G401 (cell line): Measurements from ENCODE around the gene UBXN11. TPM values are rescaled to one million over a fixed set of nuclear protein-coding genes. Genes with fewer than 3 reads are reported as not detected.
"Not testable (repeated sequence)": the region's sequence is repeated elsewhere in the genome, so short reads cannot be mapped to it uniquely, and the experiment has no call there.

Source experiments
- DNase-seq: peaks from one replicate; pipeline ENCODE4 v3.0.0-alpha.2; 2015; ENCODE audit warnings: low spot score
- in situ Hi-C: cut with HindIII; loops from 2 replicates; pipeline ENCODE4 v1.10.0; 2016; ENCODE audit warnings: low sequenced_read_pairs, mixed read lengths
- total RNA-seq: library from RNA; depleted of rRNA; stranded (reverse); fragments of >200 nt; shearing (Covaris generic); gene quantifications from 2 replicates; pipeline ENCODE4 v1.2.3, GENCODE V29; 2014

Gene UBXN11
- total RNA-seq, 1 experiment from 2014 or later = 21.0 TPM

DNA sequence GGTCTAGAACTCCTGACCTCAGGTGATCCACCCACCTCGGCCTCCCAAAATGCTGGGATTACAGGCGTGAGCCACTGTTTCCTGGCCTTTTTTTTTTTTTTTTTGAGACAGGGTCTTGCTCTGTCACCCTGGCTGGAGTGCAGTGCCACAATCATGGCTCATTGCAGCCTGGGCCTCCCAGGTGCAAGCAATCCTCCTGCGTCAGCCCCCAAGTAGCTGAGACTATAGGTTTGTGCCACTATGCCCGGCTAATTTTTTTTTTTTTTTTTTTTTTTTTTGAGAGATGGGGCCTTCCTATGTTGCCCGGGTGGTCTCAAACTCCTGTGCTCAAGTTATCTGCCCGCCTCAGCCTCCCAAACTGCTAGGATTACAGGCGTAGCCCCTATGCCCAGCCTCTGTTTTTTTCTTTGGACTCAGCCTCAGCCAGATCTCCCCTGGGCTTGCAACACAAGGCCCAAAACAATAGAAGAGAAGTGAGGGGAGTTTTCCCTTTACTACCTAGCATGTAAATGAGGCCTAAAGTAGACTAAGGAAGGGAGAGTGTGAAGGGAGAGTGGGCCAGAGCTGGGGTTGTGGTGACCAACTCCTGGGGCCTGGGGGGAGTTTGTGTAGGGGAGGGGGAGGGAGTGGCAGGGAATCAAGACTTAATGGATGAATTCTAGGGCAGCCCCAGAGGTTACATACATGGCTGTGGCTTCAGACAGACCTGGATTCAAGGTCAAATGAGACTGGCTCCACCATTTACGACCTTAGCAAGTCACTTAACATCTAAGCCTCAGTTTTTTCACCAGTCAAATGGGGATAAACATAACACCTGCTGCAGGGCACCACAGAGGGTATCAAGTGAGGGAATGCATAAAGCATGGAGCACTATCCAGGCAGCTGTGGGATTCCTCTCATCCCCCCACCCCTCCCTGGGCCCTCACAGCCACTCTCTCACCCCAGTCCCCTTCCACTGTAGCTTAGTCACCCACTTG is 9.7 kb upstream of the UBXN11 start:
- DNase-seq = no peak
- in situ Hi-C loops = no loop called here

DNA sequence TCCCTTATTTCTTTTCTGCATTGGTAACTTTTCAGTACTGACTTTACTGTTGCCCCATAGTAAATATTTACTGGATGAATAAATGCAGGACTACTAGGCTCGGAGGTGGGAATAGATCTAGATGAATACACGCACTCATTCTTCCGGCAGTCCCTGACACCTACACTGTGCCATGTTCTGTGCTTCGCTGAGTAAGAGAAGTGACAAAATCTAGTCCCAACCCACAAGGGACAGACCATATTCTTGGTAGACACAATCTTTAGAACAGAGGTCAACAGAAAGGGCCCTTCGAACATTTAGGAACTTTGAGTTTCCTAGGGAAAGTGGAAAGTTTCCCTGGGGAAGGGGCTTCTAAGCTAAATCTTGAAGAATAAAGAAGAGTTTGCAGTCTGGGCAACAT is 8.1 kb upstream of the UBXN11 start:
- no peak for DNase-seq

GRCh38 chr1:26307966-26308899 is 1.8 kb upstream of the UBXN11 start:
- in situ Hi-C loops, DNase-seq: not testable (repeated sequence)

More for the DNA sequence above, 8.1 kb upstream of the UBXN11 start:
- in situ Hi-C loops = no loop called here

DNA sequence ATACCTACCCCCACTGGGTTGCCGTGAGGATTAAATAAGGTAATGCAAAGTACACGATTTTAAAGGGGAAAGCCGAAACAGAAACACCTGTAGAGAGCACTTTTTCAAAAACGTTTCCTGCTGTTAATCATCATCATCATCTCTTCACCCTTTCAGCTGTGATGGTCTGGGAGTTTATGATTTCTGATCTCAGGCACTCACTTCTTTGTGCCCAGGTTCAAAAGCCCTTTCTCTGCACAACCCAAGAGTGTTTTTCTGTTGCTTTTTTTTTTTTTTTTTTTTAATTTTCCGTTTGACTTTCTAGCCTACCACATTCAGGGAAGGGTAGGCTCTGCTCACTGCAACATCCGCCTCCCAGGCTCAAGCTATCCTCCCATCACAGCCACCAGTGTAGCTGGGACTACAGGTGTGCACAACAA is 936 bp upstream of the UBXN11 start:
- in situ Hi-C loops = no loop called here
- DNase-seq = no peak

DNA sequence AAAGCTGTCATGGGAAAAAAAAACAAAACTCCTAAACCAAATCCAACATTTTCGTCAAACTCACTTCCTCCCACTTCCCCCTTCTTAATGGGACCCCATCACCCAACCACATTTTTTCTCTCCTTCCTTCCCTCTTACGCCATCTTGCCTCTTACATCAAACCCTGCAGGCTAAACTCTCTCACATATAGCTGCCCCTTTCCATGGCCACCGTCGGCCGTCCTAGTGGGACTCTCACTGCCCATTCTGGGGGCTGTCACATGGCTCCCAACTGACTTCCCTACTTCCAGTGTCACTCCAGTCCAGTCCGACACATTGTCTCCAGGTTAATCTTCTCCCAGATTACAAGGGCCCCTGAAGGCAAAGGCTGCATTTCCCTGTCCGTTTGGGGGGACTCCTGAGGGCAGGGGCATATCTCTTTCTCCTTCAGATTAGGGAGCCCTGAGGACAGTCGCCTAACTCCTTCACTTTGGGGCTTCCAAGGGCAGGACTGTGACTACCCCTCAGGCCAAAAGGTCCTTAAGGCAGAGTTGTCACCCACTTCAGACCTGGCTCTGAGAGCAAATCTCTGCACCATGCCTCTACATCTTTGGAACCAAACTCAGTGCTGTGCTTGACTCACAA is 658 bp downstream of the UBXN11 start:
- DNase-seq = no peak
- in situ Hi-C loops = no loop called here

- in situ Hi-C loops = no loop called here
- no peak for DNase-seq
Observed at GRCh38 chr1:26302733-26303405, 3.6 kb downstream of the UBXN11 start.

GRCh38 chr1:26300578-26301275 is 5.7 kb downstream of the UBXN11 start:
- no peak for DNase-seq
- in situ Hi-C loops = no loop called here

DNA sequence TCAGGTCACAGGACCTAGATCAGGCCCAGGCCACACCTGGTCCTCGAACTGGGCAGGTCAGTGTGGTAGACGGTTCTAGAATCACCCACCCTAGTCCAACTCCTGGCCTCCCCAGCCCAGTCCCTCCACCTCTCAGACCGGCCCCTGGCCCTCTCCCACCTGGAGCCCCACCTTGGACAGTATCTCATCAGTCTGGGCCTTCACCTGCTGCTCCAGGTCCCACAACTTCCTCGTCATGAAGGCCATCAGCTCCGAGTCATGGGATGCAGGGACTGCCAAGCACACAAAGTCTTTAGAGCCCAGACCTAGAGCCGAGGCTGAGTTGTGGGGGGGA is 8.7 kb downstream of the UBXN11 start:
- in situ Hi-C loops = no loop called here
- no peak for DNase-seq

GRCh38 chr1:26297057-26297790 is 9.2 kb downstream of the UBXN11 start:
- no peak for DNase-seq
- in situ Hi-C loops = no loop called here

DNA sequence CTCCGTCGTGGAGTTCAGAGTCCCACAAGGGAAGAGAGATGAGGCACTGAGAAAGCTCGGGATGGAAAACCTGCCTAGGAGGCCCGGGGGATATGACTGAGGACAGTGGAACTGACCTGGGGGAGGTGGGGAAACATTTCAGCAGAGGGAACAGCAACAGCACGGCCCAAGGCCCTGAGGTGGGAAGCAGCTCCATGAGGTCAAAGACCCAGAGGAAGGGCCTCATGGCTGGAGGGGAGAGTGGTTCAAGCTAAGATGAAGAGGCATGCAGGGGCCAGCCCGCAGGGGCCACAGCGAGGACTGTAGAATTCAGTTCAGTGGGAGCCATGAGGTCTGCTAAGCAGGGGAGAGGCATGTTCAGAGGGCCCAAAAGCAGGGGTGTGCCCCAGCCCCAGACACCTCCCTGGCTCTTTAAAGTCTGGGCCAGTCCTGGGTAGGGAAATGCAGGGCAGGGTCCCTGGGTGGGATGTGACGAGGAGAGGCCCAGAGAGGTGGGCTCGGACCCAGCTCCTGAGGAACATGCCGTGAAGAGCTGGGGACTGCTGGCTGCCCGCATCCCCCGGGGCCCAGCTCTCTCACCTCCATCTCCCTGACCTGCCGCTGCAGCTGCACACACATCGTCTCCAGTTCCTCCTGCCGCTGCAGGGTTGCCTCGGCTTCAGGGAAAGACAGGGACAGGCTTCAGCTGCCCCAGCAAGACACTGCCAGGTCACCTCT is 9.9 kb downstream of the UBXN11 start:
- in situ Hi-C loops = no loop called here
- no peak for DNase-seq

DNA sequence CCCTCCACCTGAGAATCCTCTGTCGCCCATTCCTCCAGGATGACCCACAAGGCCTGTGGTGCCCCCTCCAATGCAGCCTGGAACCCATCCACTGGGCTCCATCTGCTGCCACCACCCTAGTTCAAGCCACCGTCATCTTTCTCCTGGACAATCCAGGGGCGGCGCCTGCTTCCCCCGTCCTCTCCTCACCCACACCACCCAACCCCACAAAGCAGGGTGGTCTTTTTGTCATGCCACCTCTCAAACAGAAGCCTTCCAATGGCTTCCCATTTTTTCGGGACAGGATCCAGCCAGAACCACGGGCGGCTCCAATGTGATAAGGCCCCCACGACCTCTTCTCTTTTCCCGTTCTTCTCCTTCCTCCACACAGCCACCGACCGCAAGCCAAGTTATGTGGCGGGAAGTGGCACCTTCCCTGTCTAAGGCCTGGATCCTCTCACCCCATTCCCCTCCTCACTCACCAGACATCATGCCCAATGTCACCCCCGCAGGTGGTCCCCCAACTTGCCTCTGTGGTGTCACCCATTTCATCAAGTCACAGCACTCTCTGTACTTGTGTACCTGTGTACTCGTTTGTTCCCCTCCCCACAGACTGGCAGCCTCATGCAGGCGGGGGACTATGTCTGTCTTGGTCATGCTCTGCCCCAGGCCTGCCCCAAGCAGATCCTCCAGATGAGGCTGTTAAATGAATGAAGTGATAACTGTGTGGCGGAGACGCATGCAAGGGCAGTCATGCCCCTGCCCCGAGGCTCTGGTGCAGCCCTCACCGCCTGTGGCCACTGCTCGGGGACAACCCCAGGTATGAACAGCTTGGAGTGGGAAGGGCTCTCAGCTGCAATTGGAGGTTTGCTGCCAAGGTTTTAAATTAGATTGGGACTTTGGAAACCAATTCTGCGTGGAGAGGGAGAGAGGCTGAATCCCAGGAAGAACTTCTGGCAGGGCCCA is 11.0 kb downstream of the UBXN11 start:
- no peak for DNase-seq
- in situ Hi-C loops = no loop called here

- DNase-seq = no peak
- in situ Hi-C loops = no loop called here
Observed at GRCh38 chr1:26293911-26294463, 12.4 kb downstream of the UBXN11 start.

DNA sequence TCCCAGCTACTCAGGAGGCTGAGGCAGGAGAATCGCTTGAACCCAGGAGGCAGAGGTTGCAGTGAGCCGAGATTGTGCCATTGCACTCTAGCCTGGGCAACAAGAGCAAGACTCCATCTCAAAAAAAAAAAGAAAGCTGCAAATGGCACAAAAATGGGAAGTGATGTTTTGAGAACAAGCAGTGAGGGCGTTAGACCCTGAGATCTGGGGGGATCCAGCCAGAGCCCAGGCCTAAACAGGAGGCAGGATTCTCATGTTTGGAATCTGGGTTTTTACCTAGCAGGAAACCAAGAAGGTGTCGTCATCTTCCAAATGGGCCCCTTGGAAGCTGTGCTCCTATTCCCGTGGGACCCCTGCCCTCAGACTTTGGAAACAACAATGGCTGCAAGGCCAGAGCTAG is 13.7 kb downstream of the UBXN11 start:
- DNase-seq, in situ Hi-C loops: not testable (repeated sequence)

DNA sequence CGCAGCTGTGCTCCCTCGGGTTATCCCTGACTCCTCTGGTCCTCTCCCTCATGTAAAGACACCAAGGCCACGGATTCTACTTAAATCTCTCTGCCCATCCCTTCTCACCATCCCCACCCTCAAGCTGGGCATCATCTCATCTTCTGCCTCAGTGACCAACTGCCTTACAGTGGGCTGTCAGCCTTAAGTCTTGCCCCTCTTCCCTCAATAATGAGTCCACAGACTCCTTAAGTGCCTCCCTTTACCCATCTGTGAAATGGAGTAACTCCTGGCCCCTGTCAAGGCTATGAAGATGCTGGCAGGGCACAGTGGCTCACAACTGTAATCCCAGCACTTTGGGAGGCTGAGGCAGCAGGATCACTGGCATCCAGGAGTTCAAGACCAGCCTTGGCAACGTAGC is 14.5 kb downstream of the UBXN11 start:
- in situ Hi-C loops = no loop called here
- no peak for DNase-seq

DNA sequence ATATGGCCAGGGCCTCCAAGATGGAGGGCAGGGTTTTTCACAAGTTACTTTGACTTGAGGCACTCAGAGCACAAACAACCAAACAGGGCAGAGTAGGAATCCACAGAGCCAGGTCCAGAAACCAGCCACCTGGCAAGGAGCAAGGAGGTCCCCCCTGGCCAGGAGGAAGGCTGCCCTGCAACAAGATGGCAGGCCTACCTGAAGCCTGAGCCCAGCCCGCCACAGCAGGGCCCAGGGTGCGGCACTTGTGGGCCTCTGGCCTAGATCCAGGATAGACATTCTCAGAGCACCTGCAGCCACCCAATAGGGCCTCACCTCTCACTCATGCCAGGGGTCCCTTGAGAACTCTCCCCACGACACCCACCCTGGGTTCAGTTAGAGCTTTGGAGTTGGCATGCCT is 15.0 kb downstream of the UBXN11 start:
- no peak for DNase-seq
- in situ Hi-C loops = no loop called here

DNA sequence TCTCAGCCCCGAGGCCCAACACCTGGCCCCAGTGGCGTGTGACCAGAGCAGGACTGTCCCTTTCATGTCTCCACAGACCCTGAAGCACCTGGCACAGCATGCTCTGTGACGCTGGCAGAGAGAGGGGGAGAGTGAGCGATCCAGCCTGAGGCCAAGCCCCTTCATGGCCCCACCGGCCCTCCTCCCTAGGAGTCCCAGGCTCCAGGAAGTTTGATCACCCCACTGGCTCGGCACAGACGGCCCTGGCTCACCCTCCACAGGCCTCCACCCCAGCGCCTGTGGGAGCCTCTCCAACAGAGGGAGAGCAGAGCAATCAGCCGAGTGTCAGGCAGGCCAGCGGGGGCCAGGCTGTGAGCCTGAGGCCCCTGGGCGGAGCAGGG is 15.6 kb downstream of the UBXN11 start:
- in situ Hi-C loops = no loop called here
- DNase-seq = no peak
